SK-N-DZ (cell line): ENCODE data around the gene ETV7.
"Not testable (repeated sequence)": the region's sequence is repeated elsewhere in the genome, so short reads cannot be mapped to it uniquely, and the experiment has no call there.

Experiments
- DNase-seq: peaks from one replicate; pipeline ENCODE4 v3.0.0-alpha.2; 2015; ENCODE audit warnings: low spot score

Gene ETV7

GRCh38 chr6:36364669-36365479 lies 22.6 kb downstream of the ETV7 start:
- no peak for DNase-seq

- not testable (repeated sequence) for DNase-seq
Measured at GRCh38 chr6:36364061-36364635, 23.3 kb downstream of the ETV7 start.

- not testable (repeated sequence) for DNase-seq
Measured at GRCh38 chr6:36363371-36363752, 24.1 kb downstream of the ETV7 start.

GRCh38 chr6:36362551-36363370 lies 24.7 kb downstream of the ETV7 start:
- DNase-seq: no peak

- no peak for DNase-seq
Measured at GRCh38 chr6:36361071-36361470, 26.4 kb downstream of the ETV7 start.

- DNase-seq: peak; percentile 82
Measured at GRCh38 chr6:36360241-36361054, 27.0 kb downstream of the ETV7 start.

GRCh38 chr6:36358226-36358915 lies 29.1 kb downstream of the ETV7 start:
- no peak for DNase-seq

GRCh38 chr6:36357872-36358225 lies 29.6 kb downstream of the ETV7 start:
- no peak for DNase-seq

GRCh38 chr6:36355819-36356218 lies 31.6 kb downstream of the ETV7 start:
- no peak for DNase-seq

GRCh38 chr6:36353411-36353915 lies 34.0 kb downstream of the ETV7 start:
- DNase-seq: no peak

- no peak for DNase-seq
Measured at GRCh38 chr6:36352477-36353157, 34.9 kb downstream of the ETV7 start.

GRCh38 chr6:36350681-36351571 lies 36.5 kb downstream of the ETV7 start:
- DNase-seq: no peak

GRCh38 chr6:36350082-36350481 lies 37.4 kb downstream of the ETV7 start:
- DNase-seq: no peak

GRCh38 chr6:36349240-36349639 lies 38.2 kb downstream of the ETV7 start:
- no peak for DNase-seq

GRCh38 chr6:36347621-36348020 lies 39.8 kb downstream of the ETV7 start:
- DNase-seq: no peak

GRCh38 chr6:36346486-36347273 lies 40.8 kb downstream of the ETV7 start:
- DNase-seq: no peak

- peak; percentile 69 for DNase-seq
Measured at GRCh38 chr6:36345681-36346466, 41.6 kb downstream of the ETV7 start.
